Measurements from ENCODE around the gene RSPH3.
"Not testable (repeated sequence)": the region's sequence is repeated elsewhere in the genome, so short reads cannot be mapped to it uniquely, and the experiment has no call there.

Gene RSPH3, protein sequence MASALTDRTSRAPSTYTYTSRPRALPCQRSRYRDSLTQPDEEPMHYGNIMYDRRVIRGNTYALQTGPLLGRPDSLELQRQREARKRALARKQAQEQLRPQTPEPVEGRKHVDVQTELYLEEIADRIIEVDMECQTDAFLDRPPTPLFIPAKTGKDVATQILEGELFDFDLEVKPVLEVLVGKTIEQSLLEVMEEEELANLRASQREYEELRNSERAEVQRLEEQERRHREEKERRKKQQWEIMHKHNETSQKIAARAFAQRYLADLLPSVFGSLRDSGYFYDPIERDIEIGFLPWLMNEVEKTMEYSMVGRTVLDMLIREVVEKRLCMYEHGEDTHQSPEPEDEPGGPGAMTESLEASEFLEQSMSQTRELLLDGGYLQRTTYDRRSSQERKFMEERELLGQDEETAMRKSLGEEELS

DNA sequence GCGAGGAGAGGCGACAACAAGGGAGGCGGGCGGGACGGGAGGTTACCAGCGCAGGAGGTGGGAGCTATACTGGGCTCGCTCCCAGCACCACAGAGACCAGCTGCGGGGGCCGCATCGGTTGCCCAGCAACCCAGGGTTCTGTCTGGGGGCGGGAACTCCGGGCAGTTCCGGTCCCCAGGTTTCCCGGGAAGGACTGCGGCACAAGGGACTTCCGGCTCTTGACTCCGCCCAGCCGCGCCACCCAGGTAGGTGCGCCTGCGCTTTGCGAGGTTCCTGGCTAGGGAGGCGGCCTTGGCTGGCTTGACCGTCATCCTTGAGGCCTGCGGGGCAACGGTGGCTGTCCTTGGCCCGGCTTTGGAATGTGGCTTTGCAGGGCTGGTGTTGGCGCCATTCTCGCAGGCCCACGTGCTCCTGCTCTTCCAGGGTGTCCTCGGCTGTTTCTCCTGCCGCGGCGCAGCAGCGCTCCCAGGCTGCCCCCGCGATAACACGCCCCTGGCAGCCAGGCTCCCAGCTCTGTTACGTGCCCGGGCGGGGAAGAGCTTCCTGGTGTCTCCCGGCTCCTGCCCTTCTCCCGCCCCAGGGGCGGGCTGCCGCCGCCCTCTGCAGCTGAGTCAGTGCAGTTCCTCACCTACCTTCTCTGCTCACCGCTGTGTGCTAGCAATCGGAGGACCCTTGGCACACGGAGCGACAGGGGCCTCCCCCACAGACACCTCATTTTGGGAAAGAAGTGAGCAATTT lies at the start of gene RSPH3:
Gene RSPH3, minus strand, starts transcription at position 537 of the 738 bp plus-strand sequence. CDS start 652 bp downstream, outside the sequence.
- DNase-seq (ENCODE audit: low spot score) = peak; percentile 96

DNA sequence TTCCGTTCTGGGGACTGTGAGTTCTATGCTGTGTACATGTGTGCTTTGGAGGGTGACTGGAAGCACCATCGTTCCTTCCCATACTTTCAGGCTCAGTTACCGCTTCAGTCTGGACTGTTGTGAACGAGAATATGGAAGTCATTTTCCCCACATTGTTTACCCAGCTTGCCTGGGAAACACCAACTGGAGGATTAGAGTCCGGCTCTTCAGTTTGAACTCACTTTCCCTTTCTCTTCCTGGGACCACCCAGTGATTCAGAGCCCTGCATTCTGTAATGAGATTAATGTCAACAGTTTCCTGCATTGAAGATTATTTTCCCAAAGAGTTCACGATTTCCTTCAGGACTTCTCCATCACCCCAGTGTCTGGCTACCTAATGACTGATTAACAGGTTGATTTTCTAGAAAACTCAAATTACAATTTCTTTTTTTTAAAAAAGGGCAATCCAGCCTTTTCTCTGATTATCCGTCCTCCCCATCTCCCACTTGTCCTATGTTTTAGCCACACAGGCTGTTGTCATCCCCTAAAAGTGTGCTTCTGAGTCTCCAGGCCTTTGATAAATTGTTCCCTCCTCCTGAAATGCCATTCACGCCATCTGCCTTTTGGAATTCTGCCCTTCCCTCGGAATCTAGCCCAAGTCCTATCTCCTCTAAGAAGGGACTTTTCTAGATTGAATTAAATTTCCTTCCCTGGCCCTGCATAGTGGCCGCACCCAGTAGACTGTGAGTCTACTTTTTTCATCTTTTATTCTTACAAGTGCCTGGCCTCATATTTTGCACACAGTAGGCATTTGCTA lies 48.1 kb upstream of the RSPH3 start:
- DNase-seq (ENCODE audit: low spot score) = no peak

DNA sequence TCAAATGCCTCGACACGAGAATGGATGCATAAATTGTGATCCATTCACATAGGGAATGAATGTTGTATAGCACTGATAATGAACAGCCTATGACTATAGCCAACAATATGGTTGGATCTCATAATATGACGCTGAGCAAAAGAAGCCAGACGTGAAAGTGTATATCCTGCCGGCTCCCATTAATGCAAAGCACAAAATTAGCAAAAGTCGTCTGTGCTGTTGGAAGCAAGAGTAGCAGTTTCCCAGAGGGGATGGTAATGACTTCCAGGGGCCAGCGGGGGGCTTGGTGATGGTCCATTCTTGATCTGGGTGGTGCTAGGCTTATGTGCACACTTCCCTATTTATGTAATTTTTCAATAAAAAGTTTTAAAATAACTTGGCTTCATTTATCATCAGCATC lies 45.8 kb upstream of the RSPH3 start:
- no peak for DNase-seq (ENCODE audit: low spot score)

DNA sequence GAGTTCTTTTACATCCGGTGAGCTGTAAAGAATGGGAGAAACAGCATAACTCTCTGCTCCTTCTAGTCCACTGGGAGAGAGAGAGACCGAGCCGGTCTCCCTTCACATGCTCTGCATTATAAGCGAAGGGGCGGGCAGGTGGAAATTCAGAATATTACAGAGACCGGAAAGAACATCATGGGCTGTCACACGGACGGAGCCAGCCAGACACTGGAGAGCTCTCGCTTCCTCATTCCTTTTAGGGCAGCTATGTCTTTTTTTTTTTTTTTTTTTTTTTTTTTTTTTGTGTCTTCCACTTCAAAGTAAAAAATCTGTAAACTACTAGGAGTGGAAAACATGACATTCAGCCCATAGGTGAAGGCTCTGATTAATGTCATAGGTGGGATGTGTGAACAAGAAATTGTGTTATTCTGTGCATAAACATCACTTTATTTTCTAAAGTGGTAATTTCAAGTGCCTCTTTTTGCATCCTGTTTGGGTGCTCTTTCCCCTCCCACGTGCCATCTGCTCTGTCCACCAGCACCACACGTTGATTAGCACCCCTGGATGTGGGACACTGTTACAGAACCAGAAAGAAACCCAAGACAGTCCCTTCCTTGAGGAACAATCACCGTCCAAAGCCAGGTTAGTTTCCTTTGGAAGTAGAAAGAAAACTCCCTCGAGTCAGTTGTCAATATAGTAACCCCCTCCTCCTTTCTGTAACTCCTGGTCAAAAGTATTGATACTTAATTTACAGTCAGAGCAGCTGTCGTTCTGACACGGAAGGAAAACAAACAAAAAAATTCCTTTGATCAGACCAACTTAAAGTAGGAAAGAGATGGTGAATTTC lies 45.1 kb upstream of the RSPH3 start, which contains the start of gene TAGAP:
Gene TAGAP, minus strand, starts transcription at position 93 of the 829 bp plus-strand sequence. CDS start 845 bp downstream, outside the sequence.
- DNase-seq (ENCODE audit: low spot score) = no peak

DNA sequence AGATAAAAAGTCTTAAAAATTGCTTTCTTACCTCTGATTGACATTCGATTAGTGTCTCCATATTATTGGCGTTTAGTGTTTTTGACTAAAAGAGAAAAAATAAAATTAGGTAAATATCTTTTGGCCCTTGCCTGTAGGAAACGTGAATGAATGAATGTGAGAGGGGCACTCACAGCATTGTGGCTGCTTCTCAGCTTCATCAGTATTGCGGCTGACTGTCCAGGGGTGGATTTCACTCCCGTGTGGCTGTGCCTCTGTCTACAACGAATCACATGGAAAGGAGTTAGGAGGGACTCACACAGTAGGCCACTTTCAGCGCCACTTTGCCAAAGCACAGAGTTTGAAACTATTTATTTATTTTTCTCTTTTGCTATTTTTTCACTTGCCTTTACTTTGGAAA lies 43.9 kb upstream of the RSPH3 start:
- DNase-seq (ENCODE audit: low spot score) = no peak

DNA sequence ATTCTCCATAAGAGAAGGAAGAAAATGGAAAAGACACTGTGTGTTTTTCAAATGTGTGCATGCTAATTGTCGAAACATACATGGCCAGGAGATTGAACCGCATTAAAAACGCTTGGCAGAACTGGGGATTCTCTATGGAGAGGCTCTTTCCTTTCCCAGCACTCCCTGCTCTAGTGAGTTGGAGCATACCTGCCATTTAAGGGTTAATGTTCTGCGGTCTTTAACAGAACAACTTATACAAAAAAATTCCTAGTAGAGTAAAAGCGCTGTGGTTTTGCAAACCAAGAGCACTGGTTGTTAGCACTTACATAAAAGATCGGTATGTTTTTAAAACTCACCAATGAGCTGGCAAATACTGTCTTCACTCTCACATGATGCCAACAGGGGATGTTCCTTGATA lies 43.2 kb upstream of the RSPH3 start:
- DNase-seq (ENCODE audit: low spot score) = no peak

DNA sequence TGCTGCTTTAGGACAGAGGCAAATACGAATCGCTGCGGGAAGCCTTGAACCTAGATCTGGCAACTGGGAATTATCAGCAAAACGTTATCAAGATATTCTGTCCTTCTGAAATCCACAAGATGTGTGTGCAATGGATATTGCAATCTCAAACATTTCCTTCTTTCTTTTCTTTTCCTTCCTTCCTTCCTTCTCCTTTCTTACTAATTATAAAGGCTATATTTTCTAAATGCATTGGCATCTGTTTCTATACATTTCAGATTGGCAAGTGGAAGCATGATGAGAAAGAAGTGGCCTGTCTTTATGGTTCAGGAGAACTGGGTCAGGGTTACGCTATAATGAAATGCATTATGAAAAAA lies 42.8 kb upstream of the RSPH3 start:
- no peak for DNase-seq (ENCODE audit: low spot score)

DNA sequence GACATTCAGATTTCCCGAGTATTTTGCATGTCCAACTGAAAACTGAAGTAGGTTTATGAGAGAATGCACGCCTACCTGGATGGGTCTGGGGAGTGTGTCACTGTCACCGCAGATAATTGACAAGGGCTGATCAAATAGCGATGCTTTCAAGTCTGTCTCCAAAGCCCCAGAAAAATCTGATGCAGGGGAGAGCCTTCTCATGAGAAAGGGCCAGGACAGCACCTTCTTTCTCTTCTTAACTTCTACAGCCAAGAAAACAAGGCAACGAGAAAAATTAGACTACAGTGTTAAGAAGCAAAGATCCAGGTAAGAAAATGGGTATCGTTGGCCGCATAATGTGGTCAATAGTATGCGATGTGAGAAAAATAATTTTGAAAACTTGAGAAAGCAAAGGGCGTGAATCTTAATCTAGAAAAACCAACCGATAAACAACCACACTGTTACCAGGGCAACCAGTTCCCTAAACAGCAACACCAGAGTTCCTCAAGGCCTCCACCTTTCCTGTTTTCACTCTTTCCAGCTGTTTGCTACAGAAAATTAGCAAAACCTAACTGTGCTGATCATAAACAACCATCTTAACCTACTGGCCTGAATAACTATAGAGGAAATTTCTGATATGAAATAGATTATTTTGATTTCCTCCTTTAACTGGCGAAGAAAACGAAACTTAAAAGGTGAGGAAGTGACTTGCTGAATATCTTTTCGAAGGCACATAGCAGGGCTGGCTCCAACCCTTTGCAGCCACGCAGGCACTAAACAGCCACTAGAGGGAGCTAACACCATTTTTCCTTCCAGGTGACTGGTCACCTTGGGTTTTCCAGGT lies 42.2 kb upstream of the RSPH3 start:
- peak; percentile 82 for DNase-seq (ENCODE audit: low spot score)

DNA sequence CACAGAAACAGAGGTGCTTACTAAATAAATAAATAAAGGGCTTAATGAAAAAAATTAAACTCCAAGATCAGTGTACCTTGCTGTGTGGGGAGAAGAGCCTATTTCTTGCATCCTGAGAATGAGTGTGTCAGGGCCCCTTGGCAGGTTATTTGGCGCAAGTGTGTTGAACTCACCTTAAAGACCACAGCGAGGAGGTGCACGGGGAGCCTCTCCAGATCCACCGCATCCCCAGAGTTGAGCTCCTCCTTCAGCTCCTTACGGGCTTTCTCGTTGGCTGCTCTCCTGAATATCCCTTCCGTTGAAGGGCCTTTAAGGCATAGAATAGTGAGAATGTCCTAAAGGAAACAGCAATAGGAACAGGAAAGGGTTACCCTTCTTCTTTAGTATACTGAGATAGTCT lies 41.2 kb upstream of the RSPH3 start:
- no peak for DNase-seq (ENCODE audit: low spot score)

DNA sequence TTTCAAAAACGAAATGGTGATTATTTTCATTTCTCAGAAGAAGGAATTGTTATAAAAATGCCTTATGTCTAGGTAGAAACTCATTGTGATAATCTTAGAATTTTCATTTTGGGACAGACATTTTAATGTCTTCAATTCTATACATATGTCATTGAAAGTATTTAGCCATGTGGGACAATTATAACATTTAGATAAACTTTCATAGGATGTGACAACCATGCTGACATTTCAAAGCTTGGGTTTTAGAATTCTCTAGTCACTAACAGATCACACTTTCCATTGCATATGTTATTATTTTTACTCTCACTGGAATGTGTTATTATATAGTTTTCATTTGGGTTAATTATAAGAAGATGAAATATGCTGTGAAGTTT lies 39.9 kb upstream of the RSPH3 start:
- no peak for DNase-seq (ENCODE audit: low spot score)

DNA sequence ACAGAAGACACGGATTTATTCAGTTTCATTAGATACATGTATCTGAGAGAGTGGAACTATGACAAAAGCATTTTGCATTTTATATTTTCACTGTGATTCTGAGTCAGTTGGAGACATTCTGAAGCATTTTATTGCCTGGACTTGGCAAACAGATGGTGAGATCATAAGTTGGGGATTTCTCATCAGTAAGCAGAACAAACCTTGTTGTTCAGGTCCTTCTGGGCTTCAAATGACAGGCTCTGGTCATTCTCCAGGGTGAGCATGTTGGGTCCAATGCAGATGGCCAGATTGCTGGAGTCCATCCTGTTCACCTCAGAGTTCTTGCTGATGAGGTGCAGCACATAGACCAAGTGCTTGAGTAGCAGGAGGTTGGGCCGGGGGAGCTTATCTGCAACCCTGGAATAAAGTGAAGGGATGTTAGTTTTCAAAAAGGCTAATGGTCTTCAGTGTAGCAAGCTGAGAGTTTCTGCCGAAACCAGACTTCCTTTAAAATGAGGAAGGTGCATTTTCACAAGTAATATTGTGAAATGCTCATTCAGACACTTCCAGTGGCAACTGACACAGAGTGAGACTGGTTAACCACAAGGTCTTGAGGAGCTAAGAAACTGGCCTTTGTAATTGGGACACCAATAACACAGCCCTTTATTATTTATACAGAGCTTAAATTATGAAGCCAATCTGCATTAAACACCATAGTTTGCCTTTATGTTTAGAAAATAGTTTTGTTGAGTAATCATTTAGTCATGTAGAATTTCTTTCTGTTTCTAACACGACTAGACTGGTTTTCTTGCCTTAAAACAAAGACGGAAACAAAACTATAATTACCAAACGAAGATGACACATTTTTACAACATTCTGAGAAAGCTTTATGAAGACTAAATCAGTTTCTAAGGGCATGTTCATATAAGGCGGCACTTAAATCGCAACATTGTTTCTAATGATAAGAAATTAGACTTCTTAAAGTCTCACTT lies 39.2 kb upstream of the RSPH3 start:
- DNase-seq (ENCODE audit: low spot score) = no peak

DNA sequence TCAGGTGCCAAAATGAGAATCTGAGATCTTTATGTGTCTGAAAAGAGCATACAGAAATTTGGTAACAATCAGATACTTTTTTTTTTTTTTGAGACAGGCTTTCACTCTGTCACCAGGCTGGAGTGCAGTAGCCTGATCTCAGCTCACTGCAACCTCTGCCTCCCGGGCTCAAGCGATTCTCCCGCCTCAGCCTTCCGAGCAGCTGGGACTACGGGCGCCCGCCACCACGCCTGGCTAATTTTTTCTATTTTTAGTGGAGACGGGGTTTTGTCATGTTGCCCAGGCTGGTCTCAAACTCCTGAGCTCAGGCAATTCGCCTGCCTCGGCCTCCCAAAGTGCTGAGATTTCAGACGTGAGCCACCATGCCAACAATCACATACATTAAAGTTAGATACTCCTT lies 38.3 kb upstream of the RSPH3 start:
- not testable (repeated sequence) for DNase-seq (ENCODE audit: low spot score)

DNA sequence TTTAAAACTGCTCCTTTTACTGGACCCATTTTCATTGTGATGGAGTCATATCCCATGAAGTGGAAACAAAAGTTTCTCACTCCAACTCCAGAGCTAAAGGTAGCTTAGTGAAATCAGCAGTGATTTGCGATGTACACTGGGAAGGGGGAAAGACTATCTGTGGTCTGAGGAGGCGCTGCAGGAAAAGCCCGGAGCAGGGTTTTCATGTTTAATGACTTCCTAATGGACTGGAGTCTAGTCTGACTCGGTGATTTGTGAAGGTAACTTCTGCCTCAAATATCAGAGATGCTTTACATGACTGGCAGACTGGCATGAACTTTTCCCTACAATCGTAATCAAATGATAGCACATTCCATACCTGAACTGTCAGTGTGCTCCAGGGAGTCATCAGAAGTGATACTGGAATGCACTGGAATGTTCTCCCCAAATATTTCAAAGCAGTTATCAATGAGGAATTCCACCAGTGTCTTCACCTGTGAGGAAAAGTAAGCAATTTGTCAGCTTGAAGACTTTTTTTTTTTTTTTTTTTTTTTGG lies 37.8 kb upstream of the RSPH3 start:
- DNase-seq (ENCODE audit: low spot score) = no peak

DNA sequence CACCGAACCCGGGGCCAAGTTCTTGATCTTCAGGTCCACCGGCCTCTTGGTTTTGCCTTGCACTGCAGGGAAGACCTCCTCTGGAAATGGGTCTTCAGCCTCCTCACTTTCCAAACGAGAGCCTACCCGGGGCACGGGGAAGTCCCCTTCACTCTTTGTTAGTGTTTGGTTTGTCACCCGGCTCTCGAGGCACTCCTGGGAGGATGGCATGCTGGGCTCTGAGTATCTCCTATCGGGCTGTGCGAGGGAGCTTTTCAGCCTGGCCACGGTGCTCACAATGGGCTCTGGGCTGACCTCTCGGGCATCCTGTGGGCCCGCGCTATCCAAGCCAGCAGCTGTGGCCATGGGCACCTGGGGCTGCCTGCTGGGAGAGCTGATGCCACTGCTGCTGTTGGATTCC lies 36.7 kb upstream of the RSPH3 start:
- no peak for DNase-seq (ENCODE audit: low spot score)

DNA sequence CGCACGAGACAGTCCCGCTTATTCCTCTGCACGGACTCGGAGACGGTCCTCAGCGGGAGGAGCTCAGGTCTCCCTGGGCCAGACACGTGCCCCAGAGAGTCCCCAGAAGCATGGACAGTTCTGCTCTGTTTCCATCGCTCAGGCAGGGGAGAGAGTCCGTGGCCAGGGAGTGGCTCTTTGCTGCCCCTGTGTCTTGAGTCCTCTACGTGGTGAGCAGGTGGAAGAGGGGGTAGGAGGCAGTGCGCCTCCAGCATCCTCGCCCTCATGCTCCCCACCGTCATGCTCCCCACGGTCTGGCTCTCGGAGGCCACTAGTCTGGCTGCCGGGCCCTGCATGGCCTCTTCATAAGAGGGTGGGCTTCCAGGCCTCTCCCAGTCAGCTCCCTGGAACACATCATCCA lies 35.9 kb upstream of the RSPH3 start:
- no peak for DNase-seq (ENCODE audit: low spot score)

DNA sequence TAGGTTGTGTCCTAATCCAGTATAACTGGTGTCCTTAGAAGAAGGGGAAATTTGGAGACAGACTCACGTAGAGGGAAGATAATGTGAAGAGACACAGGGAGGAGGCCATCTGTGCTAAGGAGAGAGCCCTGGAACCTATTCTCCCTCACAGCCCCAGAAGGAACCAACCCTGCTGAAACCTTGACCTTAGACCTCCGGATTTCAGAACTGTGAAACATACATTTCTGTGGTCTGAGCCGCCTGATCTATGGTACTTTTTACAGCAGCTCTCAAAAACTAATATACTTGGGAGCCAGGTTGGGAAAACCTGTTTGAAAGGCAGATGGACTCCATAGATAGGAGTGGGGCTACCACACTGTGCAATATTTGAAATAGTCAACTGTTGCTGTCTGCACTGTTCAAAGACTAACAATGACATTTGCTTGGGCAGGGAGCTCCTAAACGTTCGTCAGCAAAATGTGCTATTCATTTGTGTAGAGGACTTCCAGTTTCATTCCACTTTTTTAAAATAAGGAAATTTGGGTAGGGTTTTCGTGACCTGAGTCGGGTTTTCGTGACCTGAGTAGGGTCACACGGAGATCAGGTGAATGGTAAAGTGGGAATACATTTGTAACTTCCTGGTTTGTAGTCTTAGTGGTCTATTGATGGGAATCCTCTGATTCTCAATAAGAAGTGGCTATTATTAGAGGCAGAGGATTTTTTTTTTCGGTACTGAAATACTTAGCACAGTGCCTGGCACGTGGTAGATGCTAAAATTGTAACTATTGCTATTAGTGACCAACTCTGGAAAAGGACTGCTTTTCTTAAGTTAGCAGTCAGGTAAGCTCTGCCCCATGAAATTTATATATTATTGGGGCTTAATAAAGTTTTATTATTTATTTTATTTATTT lies 33.4 kb upstream of the RSPH3 start:
- no peak for DNase-seq (ENCODE audit: low spot score)

DNA sequence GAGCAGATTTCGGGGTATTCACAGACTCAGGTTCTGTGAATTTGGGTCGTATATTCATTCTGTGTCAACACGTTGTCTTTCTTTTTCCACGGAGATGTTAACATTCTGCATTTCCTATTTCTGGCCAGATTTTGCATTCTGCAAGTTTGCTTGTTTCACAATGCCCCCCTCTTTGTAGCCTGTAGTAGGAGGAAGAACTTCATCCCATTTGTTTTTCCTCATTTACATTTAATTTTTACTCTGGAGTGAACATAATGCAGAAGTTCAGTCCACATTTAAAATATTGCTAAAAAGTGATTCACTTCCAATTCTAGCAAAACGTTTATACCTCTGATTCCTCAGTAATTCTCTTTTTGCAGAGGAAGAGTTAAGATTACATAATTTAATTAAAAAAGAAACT lies 31.8 kb upstream of the RSPH3 start:
- DNase-seq (ENCODE audit: low spot score) = no peak

DNA sequence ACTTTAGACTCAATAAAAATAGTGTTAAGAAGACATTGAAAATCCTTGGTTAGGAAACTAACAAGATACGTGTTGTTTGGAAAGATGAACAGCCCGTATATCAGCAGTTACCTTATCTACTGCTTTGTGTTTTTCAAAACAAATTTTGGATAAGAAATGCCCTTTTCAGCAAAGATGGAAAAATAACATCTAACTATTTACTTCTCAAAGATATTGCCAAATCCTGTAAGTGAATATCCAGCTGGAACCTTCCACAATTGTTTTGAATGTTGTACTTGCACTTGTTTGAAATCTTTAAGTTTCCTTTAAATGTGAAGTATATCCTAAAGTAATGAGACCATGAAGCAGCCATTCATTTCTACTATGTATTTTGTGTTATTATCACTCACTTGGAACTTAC lies 30.2 kb upstream of the RSPH3 start:
- DNase-seq (ENCODE audit: low spot score) = no peak

Measured in HuH-7 (cell line).